Lower lobe of right lung (tissue), 2 donors: Measurements from ENCODE around the gene LINC00237. TPM values are rescaled to one million over a fixed set of nuclear protein-coding genes. Genes with fewer than 3 reads are reported as not detected.

Experiments
- ATAC-seq, 2 donors: fragments of 200-7000 bp; cut with Tn5 transposase; one replicate each; pipeline ENCODE4 v1.9.1; 2020 to 2022; ENCODE audit warnings: mild to moderate bottlenecking in 2 of 2, moderate library complexity in 2 of 2
- DNase-seq: peaks from one replicate; pipeline ENCODE4 v3.0.0-alpha.2; 2020
- H3K27ac ChIP-seq: fragments of 200-600 bp; one replicate; pipeline ENCODE4 v1.8.0; 2022
- H3K27me3 ChIP-seq: fragments of 200-600 bp; one replicate; pipeline ENCODE4 v1.8.0; 2022; ENCODE audit warnings: low read depth
- H3K36me3 ChIP-seq: fragments of 200-600 bp; one replicate; pipeline ENCODE4 v1.8.0; 2022; ENCODE audit warnings: mild to moderate bottlenecking
- H3K4me1 ChIP-seq: fragments of 200-600 bp; one replicate; pipeline ENCODE4 v1.8.0; 2022
- H3K4me3 ChIP-seq: fragments of 200-600 bp; one replicate; pipeline ENCODE4 v1.8.0; 2022; ENCODE audit warnings: mild to moderate bottlenecking
- H3K9me3 ChIP-seq: fragments of 200-600 bp; one replicate; pipeline ENCODE4 v1.8.0; 2022
- intact Hi-C: fragments of 100-400 bp; cut with DNase I; formaldehyde crosslinking; loops from one replicate; pipeline ENCODE4 v1.11.0; 2022
- total RNA-seq: library from RNA; stranded (reverse); fragmentation: NEBNext Ultra II Directional; extraction: Animal tissue kit (Norgen Biotek cat#: 25700); gene quantifications from one replicate; pipeline ENCODE4 v1.2.1, GENCODE V29; 2021
- TF ChIP-seq, protein P1 (sequence below): fragments of 200-600 bp; IDR thresholded peaks from one replicate; pipeline ENCODE4 v1.8.0; 2022; ENCODE audit warnings: antibody characterized with exemption, mild to moderate bottlenecking
- donor health status: DM: no; HTN: yes; CAD: no; lungs with severe emphysema.

The LINC00237 gene
- total RNA-seq, 1 donor from 2014 or later: not detected

DNA sequence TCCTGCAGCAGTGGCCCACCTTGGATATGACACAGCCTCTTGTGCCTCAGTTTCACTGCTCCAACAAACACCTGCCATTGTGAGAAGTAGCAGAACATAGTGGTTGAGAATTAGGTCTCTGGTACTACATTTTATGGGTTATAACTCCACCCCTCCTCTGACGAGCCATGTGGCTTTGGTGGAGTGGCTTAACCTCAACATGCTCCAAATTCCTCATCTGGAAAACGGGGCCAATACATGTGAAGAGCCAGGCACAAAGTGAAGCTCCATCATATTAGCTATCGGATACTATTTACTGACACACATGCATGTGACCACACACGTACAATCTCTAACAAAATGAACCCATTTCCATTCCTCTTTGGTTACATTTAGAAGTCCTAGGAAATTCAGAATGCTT, 11.4 kb upstream of the LINC00237 start:
- ATAC-seq (no peak), DNase-seq (no peak)
- H3K36me3 ChIP-seq: no peaks in the 10 kb centered on the region
- peaks cover 16% of the 10 kb centered on the region for H3K27me3 ChIP-seq
- no peaks in the 10 kb centered on the region for H3K4me1 ChIP-seq
- no peak overlapping the region for H3K4me3 ChIP-seq
- intact Hi-C loops: no loop called here
- no peaks in the 10 kb centered on the region for H3K9me3 ChIP-seq
- TF ChIP-seq, protein P1, sequence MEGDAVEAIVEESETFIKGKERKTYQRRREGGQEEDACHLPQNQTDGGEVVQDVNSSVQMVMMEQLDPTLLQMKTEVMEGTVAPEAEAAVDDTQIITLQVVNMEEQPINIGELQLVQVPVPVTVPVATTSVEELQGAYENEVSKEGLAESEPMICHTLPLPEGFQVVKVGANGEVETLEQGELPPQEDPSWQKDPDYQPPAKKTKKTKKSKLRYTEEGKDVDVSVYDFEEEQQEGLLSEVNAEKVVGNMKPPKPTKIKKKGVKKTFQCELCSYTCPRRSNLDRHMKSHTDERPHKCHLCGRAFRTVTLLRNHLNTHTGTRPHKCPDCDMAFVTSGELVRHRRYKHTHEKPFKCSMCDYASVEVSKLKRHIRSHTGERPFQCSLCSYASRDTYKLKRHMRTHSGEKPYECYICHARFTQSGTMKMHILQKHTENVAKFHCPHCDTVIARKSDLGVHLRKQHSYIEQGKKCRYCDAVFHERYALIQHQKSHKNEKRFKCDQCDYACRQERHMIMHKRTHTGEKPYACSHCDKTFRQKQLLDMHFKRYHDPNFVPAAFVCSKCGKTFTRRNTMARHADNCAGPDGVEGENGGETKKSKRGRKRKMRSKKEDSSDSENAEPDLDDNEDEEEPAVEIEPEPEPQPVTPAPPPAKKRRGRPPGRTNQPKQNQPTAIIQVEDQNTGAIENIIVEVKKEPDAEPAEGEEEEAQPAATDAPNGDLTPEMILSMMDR: no peak
- H3K27ac ChIP-seq: no peak overlapping the region

DNA sequence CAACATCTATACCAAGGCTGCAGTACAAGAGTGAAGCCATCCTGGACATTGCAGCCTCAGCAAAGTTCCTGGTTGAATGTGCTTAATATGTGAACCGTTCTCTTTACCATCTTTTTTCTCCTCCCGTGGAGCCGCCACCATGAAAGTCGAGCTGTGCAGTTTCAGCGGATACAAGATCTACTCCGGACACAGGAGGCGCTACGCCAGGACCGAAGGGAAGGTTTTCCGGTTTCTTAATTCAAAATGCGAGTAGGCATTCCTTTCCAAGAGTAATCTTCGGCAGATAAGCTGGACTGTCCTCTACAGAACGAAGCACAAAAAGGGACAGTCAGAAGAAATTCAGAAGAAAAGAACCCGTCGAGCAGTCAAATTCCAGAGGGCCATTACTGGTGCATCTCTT, 8.4 kb upstream of the LINC00237 start:
- Histone ChIP-seq H3K4me1 (no peaks in the 10 kb centered on the region), H3K27me3 (peaks cover 14% of the 10 kb centered on the region), H3K4me3 (no peak overlapping the region), H3K36me3 (no peaks in the 10 kb centered on the region), H3K9me3 (no peaks in the 10 kb centered on the region), H3K27ac (no peak overlapping the region)
- no peak for ATAC-seq
- intact Hi-C loops: no loop called here
- TF ChIP-seq, protein P1: no peak
- no peak for DNase-seq

DNA sequence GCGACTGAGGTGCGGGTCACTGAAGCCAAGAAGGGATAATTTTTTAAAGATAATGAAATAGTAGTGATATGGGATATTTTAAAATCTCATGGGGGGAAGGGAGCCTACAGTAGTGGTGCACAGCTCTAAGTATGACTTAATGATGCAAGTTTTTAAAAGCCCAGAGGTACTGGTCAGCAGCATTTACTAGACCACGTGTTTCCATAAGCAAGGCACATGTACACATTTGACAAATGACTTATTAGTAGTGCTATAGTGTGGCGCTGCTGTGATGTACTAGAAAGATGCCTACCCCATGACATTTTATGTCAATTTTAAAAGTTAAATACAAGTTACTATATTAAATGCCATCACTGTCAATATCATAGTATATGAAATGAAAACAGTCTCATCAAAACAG, 7.5 kb upstream of the LINC00237 start:
- DNase-seq (no peak), ATAC-seq (no peak)
- no peak overlapping the region for H3K4me3 ChIP-seq
- H3K36me3 ChIP-seq: no peaks in the 10 kb centered on the region
- intact Hi-C loops: no loop called here
- TF ChIP-seq, protein P1: no peak
- no peak overlapping the region for H3K27ac ChIP-seq
- H3K27me3 ChIP-seq: peaks cover 16% of the 10 kb centered on the region
- H3K4me1 ChIP-seq: no peaks in the 10 kb centered on the region
- H3K9me3 ChIP-seq: no peaks in the 10 kb centered on the region

DNA sequence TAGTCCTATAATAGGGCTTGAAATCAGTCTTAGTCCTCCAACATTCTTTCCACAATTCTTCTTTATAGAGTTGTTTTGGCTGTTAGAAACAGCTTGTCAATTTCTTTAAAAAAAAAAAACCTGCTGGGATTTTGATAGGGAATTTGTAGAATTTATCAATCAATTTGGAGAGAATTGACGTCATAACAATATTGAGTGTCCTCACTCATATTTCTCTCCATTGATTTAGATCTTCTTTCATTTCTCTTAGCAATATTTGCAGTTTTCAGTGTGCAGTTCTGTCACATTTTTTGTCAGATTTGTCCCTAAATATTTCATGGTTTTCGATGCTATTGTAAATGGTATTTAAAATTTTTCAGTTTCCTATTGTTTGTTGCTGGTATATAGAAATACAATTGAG, 5.3 kb upstream of the LINC00237 start:
- no peaks in the 10 kb centered on the region for H3K4me1 ChIP-seq
- ATAC-seq (no peak), DNase-seq (no peak)
- H3K9me3 ChIP-seq: no peaks in the 10 kb centered on the region
- TF ChIP-seq, protein P1: no peak
- H3K36me3 ChIP-seq: no peaks in the 10 kb centered on the region
- intact Hi-C loops: no loop called here
- H3K27ac ChIP-seq: no peak overlapping the region
- no peak overlapping the region for H3K4me3 ChIP-seq
- H3K27me3 ChIP-seq: peaks cover 31% of the 10 kb centered on the region

DNA sequence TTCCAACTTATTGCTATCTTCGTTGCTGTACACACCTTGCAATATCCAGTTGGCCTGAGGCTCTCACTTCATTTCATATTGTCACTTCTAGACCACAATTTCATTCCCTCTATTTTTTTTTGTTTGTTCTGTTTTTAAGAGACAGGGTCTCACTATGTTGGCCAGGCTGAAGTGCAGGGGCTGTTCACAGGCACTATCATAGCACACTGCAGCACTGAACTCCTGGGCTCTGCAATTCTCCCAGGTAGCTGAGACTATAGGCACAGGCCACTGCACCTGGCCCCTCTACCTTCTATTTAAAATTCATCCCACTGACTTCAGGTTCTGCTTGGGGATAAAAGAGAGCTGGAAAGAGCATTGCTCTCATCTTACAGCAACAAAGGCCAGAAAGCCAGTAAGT, 4.7 kb upstream of the LINC00237 start:
- Histone ChIP-seq H3K27me3 (peaks cover 38% of the 10 kb centered on the region), H3K27ac (no peak overlapping the region), H3K4me1 (peaks cover 4% of the 10 kb centered on the region), H3K9me3 (no peaks in the 10 kb centered on the region), H3K36me3 (no peaks in the 10 kb centered on the region), H3K4me3 (no peak overlapping the region)
- intact Hi-C loops: no loop called here
- TF ChIP-seq, protein P1: no peak
- DNase-seq (no peak), ATAC-seq (no peak)

DNA sequence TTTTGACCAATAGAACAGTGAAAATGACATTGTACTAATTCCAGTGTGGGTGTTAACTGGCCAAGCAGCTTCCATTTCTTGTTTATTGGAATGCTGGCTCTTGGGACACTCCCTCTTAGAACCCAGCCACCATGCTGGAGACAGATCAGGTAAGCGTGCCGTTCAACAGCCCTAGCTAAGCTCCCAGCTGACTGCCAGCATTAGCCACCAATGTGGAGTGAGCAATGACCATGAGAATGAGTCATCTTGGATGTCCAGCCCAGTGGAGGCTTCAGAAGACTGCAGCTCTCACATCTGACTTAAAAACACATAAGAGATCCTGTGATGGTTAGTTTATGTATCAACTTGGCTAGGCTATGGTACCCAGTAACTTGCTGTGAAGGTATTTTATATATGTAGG, 3.0 kb upstream of the LINC00237 start:
- TF ChIP-seq, protein P1: no peak
- Histone ChIP-seq H3K27ac (no peak overlapping the region), H3K27me3 (peaks cover 54% of the 10 kb centered on the region), H3K4me1 (peaks cover 13% of the 10 kb centered on the region), H3K36me3 (no peaks in the 10 kb centered on the region), H3K4me3 (no peak overlapping the region), H3K9me3 (no peaks in the 10 kb centered on the region)
- no peak for DNase-seq
- no peak for ATAC-seq
- intact Hi-C loops: no loop called here
